VCaP (cell line): Measurements from ENCODE around the gene NCBP3.

Experiments used
- H3K27ac ChIP-seq: fragments of 450-650 bp; 2 replicates; pipeline ENCODE4 v1.5.1; 2017
- CTCF ChIP-seq: fragments of 450-650 bp; conservative IDR thresholded peaks from 2 replicates; pipeline ENCODE4 v1.5.1; 2017; ENCODE audit warnings: mild to moderate bottlenecking, moderate library complexity

NCBP3 gene

GRCh38 chr17:3845291-3845620 is 790 bp downstream of the NCBP3 start:
- no peak for TF ChIP-seq CTCF
- H3K27ac ChIP-seq: peak overlapping the region; percentile 89

GRCh38 chr17:3844556-3844955 is 1.5 kb downstream of the NCBP3 start:
- H3K27ac ChIP-seq: peak overlapping the region; percentile 89

- peak overlapping the region; percentile 0; the same call in 1 of the 2 replicates for H3K27ac ChIP-seq
- peak; percentile 92 for TF ChIP-seq CTCF
These were observed 2.0 kb downstream of the NCBP3 start for GRCh38 chr17:3843935-3844516.

- 0 out of 2 replicates have a peak overlapping the region, but pooled peaks have one; percentile 1 for H3K27ac ChIP-seq
These were observed 7.8 kb downstream of the NCBP3 start for GRCh38 chr17:3838206-3838605.

GRCh38 chr17:3836551-3836950 is 9.5 kb downstream of the NCBP3 start:
- no peak overlapping the region for H3K27ac ChIP-seq

More at GRCh38 chr17:3838206-3838605, 7.8 kb downstream of the NCBP3 start:
- no peak for TF ChIP-seq CTCF

GRCh38 chr17:3835410-3836229 is 10.4 kb downstream of the NCBP3 start:
- H3K27ac ChIP-seq: no peak overlapping the region
- no peak for TF ChIP-seq CTCF

More at GRCh38 chr17:3836551-3836950, 9.5 kb downstream of the NCBP3 start:
- TF ChIP-seq CTCF: no peak

GRCh38 chr17:3834811-3835210 is 11.2 kb downstream of the NCBP3 start:
- no peak for TF ChIP-seq CTCF
- no peak overlapping the region for H3K27ac ChIP-seq

- H3K27ac ChIP-seq: peak overlapping the region; percentile 39
These were observed 17.2 kb downstream of the NCBP3 start for GRCh38 chr17:3828852-3829232.

More at GRCh38 chr17:3828852-3829232, 17.2 kb downstream of the NCBP3 start:
- no peak for TF ChIP-seq CTCF
